ENCODE measurements around the gene TBX20.
A peak's percentile ranks its signal among the peaks of the same experiment; 100 is the strongest.

Gene TBX20, protein sequence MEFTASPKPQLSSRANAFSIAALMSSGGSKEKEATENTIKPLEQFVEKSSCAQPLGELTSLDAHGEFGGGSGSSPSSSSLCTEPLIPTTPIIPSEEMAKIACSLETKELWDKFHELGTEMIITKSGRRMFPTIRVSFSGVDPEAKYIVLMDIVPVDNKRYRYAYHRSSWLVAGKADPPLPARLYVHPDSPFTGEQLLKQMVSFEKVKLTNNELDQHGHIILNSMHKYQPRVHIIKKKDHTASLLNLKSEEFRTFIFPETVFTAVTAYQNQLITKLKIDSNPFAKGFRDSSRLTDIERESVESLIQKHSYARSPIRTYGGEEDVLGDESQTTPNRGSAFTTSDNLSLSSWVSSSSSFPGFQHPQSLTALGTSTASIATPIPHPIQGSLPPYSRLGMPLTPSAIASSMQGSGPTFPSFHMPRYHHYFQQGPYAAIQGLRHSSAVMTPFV

DNA sequence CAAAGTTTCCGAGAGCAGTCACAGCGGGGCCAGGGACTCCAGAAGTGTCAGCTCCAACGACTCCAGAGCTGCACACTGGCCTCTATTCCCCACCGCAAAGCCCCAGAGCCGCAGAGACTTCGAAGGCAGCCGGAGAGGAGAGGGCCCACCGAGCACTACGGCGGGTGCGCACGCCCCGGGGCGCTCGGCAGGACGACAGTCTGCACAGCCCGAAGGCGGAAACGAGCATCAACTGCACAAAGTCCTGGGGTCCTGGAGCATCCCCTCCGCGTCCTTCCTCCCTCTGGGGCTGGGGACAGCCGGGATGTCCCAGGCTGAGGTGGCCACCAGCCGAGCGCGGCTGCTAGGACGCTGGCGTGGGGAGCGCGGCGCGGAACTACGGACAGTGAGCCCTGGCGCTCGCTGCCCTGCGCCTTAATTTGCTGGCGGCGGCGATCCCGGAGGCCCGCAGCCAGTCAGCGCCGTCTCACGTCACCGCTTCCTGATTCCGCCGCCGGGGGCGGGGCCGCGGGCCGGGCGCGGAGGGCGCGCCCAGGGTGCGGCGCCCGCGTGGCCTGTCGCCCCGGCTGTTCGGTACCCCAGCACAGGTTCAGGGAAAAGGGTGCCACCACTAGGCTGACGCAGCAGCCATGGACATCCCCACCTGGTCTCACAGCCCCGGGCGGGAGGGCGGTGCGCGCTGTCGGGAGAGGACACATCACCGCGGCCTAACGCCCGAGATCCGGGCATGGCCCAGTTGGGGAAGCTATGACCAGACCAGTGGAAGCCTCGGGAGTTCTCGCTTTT, at the start of gene TBX20:
Gene TBX20, minus strand, starts transcription at position 391 of the 786 bp plus-strand sequence. CDS start 480 bp downstream, outside the sequence.
- peak; percentile 26 for DNase-seq

DNA sequence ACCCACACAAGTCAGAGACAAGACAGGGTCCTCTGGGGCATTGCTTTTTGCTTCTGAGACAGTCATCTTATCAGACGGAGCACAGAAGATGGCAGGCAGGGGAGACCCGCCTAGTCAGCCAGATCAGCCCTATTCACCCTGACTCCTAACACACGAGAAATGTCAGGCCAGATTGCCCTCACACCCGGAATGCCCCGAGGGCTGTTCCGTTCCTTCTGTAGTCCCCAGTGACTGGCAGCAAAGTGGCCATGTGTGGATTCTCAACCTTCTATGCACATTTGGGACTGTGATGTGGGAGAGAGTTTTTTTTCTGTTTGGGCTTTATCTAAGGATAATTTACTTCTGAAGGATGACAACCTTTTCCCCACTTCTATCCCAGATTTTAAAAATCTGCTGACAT, 35.5 kb upstream of the TBX20 start:
- no peak for DNase-seq

DNA sequence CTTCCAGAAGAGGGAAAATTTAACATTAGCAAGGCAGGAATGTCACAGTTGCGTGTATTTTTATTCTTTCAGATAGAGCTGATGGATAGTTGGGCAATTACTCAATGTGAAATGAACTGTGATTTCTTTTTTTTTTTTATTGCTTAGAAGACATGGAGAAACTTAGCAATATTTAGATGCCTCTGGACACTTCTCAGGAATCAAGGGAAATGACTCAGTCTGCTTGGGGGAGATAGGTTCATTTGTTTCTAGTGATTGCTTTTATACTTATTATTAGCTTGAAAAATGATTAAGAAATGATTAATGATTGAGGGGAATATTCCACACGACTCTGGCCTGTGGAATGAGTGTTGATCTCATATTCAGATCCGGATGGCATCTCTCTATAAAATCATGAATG, 33.1 kb upstream of the TBX20 start:
- no peak for DNase-seq

DNA sequence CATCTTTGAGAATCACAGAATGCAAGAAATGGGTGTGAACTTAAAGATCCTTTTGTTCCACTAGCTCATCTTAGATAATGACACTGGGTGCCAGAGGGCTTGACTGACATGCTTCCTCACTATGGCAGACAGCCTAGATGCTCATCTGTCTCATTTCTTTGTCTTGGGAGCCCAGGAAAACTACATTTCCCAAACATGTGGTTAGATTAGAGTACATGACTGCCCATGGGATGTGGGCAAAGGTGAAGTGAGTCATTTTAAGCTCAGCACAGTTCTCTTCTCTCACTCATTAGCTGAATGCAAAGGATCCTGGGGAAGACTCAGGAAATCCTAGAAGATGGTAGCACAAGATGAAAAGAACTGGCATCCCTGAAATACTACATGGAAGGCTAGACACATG, 32.5 kb upstream of the TBX20 start:
- no peak for DNase-seq

DNA sequence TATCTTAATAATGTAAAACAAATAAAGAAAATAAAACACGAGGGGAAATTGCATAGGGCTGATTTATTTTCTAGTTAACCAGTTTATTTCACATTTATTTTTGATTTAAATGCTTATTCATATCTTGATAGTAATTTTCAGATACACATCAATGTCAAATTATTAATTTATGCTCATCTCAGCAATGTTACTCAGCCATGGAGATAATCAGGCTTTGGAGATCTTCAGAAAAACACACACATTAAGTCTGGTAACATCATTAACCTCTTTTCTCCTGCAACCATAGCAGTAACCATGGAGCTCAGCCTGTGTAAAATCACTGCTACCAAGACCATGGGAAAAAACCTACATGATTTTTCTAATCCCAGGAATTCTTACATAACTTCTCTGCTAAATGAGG, 31.9 kb upstream of the TBX20 start:
- DNase-seq, result no peak

DNA sequence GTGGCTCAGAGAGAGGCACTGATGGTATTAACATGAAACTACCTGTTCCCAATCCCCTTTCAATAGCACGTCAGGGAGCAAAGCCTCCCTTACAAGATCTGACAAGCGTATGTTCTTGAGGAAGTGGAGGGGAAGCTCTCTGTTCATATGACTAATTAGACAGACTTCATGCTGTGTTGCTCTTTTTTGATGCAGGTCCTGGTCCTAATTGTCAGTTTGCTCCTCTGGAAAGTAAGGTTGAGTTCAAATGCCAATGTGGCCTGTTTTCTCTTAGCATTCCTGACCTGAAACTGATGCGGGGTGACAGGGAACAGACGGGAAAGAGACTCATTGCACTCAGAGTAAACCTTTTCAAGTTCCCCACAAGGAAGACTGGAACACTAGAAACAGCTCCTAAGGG, 27.0 kb upstream of the TBX20 start:
- DNase-seq, result no peak

DNA sequence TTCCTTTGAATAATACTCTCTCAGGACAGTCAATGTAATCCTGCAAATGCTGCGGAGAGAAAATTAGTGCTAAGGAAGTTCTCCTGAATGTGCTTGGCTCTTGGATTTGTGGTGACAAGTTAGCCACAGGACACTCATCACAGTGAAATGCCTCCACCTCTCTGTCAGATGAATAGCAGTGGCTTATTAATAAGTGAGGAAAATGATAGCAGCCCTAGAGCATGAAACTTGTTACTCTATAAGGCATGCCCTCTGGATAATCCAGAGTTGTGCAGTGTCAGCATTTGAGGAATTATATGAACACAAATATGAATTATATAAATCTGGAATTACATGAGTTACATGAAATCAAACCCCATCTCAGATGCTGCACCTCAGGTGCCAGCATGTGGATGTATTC, 23.5 kb upstream of the TBX20 start:
- DNase-seq, result no peak

DNA sequence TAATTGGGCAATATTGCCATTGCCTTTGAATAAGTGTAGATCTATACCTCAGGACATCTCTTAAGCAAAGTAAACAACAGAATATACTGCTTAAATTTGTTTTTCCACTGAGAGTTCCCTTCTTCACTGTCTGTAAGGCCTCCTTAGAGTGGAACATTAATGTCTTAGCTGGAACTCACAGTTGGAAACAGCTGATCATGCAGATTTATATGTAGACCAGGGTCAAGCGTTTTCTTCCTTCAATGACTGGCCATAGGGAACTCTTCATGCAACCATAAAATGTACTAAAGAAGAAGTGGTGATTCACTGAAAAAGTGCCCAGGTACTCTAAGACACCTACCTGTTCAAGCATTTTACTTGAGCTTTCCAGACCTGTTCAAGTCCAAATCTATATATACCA, 18.3 kb upstream of the TBX20 start:
- no peak for DNase-seq

DNA sequence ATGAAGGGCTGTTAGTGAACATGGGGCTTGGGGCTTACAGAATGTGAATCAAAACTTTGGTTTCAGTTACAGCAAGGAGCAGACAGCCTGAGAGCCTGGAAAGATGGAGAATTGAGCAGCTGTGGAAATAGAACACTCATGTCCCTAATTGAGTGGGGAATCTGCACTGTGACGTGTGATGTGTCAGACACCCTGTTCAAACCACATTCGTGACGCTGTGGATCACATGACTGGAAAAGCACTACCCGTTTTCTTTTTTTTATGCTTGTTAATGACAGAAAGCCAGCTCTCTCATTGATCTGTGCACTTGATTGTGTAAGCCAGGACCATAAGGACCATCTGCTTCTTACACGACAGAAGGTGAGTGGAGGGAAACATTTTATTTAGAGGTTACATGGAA, 15.1 kb upstream of the TBX20 start:
- DNase-seq, result no peak

DNA sequence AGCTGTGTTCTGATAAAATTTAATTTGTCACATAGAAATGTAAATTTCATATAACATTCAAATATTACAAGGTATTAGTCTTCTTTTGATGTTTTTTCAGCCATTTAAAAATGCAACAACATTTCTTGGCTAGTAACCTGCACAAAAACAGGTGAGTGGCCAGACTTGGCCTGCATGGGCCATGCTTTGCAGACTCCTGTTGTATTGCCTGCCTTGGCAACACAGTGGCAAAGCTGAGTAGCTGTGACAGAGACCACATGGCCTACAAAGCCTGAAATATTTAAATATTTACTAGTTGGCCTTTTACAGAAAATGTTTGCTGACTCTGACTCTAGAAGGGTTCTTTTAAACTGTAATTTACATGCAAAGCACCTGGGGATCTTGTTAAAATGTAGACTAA, 13.5 kb upstream of the TBX20 start:
- DNase-seq, result no peak

DNA sequence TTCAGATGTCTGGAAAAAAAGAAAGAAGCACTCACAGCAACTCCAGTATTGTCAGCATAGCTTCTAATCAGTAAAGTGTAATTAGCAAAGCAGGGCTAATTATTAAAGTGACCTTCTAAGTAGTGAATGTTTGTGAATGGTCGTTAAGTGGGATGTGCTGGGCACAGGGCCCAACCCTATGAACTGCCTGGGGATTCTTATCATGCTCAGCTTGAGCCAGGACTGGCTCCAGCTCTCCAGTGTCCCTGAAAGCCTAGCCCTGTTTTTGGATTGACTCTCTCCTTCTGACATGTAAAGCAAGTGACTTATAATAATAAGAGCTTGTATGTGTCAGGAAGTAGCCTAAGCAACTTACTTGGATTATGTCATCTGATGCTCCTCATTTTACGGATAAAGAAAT, 9.5 kb upstream of the TBX20 start:
- DNase-seq, result no peak

DNA sequence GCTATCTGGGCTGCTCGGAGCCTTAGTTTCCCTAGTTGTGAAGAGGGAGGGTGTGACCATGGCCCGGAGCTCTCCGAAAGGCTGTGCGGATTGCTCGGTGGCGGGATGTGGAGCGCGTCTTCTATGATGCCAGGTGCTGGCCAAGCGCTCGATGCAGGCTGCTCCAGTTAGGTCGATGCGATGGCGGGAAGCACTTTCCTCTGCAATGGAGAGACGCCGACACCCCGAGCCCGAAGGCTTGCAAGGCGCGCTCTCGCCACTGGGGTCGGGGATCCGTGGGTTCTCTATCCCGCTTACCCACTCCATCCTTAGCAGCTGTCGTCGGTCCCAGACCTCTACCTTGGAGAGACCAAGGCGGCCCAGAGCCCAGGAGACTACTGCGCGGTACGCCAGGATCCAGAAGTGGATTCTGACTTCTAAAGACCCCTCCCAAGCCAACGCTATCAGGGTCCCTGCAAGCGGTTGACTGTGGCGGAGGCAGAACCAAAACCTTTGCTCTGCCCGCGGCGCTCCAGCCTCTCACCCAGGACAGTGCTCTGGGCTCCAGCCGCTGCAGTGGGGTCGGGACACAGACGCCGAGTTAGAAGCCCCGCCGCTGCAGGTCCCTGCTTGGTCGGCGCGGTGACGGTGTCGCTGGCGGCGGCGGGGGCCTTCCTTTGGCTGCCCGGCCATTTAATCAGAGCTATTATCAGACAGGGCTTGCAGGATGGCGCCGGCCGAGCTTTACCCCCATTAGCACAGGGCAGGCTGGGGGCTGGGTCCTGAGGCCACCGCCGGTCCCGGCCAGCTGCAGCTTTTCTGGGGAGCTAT, 7.8 kb upstream of the TBX20 start:
- DNase-seq, result no peak

DNA sequence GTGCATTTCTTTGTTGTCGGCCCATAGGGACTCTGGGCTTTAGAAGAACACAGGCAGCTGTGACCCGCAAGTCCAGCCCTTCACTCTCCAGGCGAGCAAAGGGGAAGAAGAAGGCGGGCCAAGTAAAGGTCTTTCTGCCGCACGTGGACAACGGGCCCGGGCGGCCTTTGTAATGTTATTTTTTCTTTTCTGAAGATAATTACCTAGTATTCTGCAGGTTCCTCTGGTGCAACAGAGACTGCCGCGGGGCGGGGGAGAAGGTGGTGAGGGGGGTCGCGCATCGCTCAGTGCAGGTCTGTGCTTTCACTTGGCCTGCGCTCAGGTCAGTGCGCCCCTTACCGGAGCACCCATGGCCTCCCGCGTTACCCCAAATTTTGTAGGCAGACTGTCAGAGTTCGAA, 7.1 kb upstream of the TBX20 start:
- DNase-seq, result no peak

DNA sequence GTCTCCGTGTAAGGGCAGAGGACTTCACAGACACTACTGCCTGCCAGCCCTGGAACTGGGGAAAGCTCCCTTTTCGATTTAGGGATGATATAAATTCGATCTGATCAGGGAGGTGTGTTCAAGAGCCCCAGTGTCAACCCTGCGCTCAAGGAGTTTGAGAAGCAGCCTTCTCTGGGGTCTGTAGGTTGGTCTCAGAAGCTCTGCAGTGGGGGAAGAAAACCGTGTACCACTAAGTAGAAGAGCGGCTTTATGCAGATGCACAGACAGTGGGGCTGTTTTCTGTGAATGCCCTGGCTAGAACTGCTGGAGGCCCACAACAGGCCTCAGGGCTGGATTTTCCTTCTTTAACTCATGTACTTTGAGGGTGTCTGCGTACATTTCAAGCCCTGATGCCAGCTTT, 6.3 kb upstream of the TBX20 start:
- DNase-seq, result no peak

DNA sequence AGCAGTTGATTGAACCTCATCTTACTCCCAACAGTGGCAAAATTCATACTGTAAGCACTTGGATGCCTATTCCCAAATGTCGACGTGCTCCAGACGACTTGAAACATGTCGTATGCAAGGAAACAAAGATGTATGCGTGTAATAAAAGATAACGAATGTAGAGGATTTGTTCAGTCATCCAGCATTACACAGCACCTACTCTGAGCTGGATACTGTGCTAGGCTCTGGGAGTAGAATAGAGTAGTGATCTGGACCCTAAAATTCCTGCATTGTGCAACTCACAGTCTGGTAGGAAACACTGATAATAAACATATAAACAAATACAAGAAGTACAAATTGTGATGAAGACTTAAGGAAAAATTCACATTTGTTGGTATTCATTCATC, 5.6 kb upstream of the TBX20 start:
- DNase-seq, result no peak

DNA sequence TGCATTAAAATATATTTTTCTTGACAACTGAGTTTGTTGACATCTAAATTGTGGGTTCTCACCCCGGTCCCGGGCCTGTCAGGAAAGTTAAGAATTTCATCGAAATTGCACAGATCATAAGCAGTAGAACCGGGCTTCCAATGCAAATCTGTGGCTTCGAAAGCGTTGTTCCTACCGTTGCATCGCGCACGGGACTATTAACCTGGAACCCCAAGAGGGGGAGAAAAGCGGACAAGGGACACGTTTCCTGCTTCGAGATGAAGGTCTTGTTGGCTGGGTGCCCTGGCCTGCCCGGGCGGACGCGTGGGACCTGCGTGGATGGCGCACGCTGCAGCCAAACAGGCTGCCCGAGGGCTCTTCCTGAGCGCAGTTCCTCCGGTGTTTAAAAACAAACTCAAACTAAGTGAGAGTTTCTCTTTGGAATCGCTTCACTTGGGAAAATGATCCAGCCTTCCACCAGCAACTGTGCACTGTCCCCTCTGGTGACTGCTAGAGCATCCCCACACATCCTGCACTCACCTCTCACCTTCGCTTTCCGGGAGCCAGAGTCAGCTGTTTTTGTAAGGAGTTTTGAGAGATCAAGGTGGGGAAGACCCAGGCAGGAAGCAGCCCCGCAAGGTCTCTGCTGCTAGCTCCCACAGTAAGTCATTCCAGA, 5.1 kb upstream of the TBX20 start:
- no peak for DNase-seq

DNA sequence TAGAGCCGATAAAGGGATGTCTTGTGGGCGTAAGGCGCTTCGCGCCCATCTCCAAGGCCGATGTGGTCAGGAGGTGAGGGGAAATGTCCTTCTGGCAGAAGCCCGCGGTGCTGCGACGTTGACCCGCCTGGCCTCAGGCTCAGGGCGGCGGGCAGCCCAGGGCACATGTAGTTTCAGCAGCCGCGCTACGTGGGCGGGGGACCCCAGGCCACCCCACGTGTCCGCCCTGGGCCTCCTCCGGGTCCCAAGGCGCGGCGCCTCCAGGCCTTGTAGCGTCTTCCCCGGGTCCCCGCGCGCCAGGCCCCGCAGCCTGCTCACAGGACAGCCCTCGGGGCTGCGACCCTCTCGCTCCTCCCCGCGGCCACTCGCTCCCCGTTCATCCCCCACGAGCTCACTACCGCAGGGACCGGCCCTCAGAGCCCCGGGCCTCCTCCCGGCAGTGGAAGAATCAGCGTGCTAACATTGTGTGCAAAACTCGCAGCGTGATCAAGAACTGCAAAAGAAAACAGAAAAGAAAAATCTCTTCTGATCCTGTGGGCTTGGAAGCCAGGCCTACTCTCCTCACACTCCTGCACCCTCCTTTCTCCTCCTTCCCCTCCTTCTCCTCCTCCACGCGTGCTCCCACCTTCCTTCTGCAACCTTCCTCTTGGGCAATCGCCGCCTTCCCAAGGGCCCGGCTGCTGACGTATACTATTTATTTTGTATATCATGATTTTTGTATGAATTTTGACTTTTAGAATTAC, 4.4 kb upstream of the TBX20 start:
- DNase-seq, result no peak

DNA sequence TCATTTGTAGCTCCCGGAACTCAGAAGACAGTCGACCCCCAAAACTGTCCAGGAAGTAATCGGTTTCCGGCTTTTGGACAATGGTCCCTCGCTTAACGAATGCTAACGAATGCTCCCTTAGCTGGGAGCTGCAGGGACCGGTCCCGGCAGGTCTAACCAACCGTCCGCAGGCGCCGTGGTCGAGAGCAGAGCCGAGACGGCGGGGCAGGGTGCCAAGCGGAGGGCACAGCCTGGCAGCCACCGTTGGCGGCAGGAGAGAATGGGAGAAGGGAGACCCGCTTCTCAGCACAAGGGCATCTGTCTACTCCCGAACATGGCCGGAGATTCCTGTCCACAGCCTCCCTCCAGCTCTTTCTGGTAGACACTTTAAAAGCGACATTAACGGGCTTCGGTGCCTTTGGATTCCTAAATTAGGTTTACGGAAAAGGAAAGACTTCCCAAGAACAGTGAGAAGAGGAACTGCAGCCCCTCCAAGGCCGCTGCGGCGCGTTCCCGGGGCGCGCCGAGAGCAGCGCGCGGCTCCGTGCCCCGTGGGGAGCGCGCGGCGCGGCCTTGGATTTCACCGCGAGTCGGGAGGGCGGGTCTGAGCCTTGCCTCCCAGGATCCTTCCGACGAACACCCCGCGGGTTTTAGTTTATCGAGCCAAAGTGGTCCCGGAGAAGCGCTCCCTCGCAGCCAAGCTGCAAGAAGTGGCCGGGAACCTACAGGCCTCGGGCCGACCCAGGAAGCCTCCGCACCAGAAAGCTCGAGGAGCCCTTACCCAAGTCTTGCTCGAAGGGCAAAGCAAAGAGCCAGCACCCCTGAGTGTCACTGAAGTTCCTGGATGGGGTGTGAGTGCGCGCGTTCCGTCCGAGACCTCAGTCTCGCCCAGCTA, 3.6 kb upstream of the TBX20 start:
- DNase-seq, result no peak

DNA sequence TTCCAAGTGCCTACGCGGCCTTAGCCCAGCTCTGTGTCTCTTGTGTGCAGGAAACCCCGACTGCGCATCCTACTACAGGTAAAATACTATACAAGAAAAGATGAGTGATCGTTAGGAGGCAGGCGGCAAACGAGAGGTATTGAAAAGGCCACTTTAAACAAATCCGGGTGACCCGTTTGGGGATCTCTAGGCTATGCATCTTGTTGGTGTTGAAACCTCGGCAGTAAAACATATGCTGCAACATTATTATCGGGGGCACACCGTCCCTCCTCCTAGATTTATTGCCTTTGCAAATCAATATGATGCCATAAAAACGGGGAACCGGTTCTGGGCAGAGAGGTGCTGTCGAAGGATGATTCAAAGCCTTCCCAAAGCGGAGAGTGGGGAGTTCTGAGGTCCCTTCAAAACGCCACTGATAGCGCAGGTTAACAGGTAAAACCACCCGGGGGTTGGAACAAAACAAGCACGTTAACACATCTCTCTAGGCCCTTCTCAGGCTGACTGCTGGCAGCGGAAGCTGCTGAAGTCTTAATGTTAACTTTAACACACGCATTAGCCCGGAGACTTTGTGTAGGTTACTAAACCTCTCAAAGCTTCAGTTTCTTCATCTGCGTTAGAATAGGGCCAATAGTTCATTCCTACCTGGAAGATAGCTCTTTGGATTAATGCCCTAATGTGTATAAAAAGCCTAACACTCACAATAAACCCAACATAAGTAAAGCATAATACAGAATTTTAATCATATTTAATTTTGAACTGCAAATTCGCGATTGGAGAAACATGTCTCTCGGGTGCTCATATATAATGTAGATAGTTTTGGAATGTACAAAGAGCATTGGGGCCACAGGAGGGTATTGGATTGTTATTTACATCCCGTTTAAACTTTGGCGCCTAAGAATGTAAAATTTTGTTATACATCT, 2.6 kb upstream of the TBX20 start:
- DNase-seq, result no peak

All from CD4-positive, alpha-beta T cell treated with Interleukin-12 subunit alpha and Interleukin-12 subunit beta, for 1 hour (primary cell).